NB4 (cell line): ENCODE measurements around the gene CEBPE.

Experiments used
- POLR2A ChIP-seq: IDR thresholded peaks from 2 replicates; pipeline ENCODE4 v1.6.1; 2011; ENCODE audit warnings: mild to moderate bottlenecking; ENCODE audit not compliant: insufficient read length; ENCODE audit errors: extremely low read depth
- TF ChIP-seq, protein P1 (sequence below): IDR thresholded peaks from one replicate; pipeline ENCODE4 v1.5.1; 2012; ENCODE audit warnings: low read depth, low read length
- TF ChIP-seq, protein P2 (sequence below): IDR thresholded peaks from 2 replicates; pipeline ENCODE4 v1.6.1; 2011; ENCODE audit warnings: low read depth, low read length

DNA sequence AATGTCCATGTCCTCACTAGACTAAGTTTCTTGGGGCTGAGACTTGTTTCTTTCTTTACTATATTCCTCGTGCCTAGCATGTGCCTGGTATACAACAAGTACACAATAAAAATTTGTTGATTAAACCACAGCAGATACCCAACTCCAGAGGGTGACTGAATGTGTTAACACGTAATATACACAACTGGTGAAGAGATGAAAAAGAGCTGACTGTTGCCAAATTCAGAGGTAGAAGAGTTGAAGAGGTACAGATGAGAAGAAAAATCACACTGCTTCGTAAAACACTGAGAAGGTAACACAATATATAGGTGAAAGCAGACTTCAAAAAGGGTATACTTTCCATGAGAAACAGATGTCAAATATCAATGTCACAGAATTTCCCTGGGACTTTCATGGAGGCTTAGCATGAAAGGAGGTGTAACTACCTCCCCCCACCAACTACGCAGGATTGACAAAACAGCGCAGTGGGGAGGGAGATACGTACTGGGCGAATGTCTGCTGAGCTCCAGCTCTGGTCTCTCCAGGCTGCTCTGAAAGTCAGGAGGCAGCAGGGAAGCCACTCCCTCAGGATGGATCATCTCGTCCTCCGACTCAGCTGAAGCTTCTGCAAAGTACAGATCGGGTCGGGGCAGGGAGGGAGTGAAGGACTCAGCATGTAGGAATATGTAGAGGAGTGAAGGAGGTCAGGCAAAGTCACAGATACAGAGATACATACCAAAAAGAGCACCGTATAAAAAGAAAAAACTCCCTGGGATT, 29.4 kb downstream of the CEBPE start:
- TF ChIP-seq, protein P1, sequence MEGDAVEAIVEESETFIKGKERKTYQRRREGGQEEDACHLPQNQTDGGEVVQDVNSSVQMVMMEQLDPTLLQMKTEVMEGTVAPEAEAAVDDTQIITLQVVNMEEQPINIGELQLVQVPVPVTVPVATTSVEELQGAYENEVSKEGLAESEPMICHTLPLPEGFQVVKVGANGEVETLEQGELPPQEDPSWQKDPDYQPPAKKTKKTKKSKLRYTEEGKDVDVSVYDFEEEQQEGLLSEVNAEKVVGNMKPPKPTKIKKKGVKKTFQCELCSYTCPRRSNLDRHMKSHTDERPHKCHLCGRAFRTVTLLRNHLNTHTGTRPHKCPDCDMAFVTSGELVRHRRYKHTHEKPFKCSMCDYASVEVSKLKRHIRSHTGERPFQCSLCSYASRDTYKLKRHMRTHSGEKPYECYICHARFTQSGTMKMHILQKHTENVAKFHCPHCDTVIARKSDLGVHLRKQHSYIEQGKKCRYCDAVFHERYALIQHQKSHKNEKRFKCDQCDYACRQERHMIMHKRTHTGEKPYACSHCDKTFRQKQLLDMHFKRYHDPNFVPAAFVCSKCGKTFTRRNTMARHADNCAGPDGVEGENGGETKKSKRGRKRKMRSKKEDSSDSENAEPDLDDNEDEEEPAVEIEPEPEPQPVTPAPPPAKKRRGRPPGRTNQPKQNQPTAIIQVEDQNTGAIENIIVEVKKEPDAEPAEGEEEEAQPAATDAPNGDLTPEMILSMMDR = no peak
- no peak for TF ChIP-seq POLR2A
- TF ChIP-seq, protein P2, sequence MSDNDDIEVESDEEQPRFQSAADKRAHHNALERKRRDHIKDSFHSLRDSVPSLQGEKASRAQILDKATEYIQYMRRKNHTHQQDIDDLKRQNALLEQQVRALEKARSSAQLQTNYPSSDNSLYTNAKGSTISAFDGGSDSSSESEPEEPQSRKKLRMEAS = no peak
